LNCaP clone FGC (cell line): ENCODE results near the gene EMILIN3.

Experiments
- DNase-seq: peaks from one replicate; pipeline ENCODE4 v3.0.0-alpha.2; 2011; ENCODE audit warnings: low read depth
- H3K4me3 ChIP-seq: 2 replicates; pipeline ENCODE4 v1.5.1; 2011; ENCODE audit warnings: mild to moderate bottlenecking, low read depth, low read length, control low read depth
- TF ChIP-seq, protein P1 (sequence below): IDR thresholded peaks from 2 replicates; pipeline ENCODE4 v1.5.1; 2012; ENCODE audit warnings: mild to moderate bottlenecking; ENCODE audit not compliant: control insufficient read depth, insufficient read depth; ENCODE audit errors: extremely low read depth

EMILIN3 gene

DNA sequence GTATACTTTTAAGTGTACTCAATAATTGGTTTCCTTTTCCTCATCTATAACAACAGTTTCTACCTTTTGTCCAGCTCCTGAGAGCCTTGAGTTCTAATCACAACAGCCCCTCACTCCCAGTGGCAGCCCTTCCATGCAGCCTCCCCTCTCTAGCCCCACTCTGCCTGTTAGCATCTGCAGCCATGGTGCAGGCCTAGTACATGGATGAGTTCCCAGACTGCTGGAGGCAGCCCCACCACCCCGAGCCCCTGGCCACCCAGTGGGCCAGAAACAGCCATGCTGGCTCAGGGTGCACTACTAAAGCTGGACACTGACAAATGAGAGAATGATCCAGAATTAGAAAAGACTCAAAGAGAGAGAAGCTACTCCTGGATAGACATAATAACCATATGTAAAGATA, 35.7 kb downstream of the EMILIN3 start:
- DNase-seq: no peak
- H3K4me3 ChIP-seq: no peak overlapping the region
- TF ChIP-seq, protein P1, sequence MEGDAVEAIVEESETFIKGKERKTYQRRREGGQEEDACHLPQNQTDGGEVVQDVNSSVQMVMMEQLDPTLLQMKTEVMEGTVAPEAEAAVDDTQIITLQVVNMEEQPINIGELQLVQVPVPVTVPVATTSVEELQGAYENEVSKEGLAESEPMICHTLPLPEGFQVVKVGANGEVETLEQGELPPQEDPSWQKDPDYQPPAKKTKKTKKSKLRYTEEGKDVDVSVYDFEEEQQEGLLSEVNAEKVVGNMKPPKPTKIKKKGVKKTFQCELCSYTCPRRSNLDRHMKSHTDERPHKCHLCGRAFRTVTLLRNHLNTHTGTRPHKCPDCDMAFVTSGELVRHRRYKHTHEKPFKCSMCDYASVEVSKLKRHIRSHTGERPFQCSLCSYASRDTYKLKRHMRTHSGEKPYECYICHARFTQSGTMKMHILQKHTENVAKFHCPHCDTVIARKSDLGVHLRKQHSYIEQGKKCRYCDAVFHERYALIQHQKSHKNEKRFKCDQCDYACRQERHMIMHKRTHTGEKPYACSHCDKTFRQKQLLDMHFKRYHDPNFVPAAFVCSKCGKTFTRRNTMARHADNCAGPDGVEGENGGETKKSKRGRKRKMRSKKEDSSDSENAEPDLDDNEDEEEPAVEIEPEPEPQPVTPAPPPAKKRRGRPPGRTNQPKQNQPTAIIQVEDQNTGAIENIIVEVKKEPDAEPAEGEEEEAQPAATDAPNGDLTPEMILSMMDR: no peak

DNA sequence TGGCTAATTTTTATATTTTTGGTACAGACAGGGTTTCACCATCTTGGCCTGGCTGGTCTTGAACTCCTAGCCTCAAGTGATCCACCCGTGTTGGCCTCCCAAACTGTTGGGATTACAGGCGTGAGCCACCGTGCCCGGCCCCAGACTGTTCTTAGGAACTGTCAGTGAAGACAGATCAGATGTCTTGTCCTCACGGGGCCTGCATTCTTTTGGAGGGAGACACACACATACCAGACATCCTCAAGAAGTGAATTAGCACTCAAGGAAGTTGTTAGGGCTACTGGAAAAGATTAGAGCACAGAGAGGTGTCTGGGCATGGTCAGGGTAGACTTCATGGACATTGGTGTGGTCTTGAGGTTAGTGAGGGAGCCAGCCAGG, 36.3 kb downstream of the EMILIN3 start:
- no peak for DNase-seq
- TF ChIP-seq, protein P1: no peak

DNA sequence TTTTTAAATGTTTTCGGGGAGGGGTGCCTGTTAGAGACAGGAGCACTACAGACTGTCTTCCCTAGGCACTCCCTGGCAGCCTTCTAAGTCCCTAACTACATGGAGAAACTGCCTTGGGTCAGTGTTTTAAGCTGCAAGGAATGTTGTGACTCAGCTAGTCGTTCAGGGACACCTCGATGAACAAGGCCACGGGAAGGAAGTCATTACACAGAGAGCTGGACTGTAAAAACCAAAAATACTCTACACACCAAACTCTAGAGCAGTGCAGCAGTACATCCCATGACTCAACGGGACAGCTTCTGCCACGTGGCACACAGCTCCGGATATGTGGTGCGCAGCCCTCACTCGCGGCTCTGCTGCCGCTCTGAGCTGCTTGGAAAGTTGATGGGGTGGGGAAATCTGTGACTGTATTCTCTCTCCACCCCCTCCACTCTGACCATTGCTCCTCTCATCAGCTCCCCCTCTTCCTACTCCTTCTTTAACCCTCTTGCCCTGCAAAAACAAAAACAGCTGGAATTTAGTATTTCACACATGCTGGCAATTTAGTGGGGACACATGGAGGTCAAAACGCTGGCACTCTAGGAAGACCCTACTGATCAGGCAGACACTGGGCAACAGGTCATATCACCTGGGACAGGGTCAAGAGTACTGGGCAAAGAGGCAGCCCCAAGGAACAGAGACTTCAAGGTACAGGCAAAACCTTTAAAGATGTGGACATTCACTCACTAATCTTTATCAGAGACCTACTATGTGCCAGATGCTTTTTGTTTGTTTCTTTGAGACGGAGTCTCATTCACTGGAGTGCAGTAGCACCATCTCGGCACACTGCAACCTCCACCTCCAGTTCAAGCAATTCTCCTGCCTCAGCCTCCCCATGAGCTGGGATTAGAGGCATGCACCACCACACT, 36.9 kb downstream of the EMILIN3 start:
- H3K4me3 ChIP-seq: no peak overlapping the region
- no peak for DNase-seq
- TF ChIP-seq, protein P1: no peak

More for the DNA sequence above, 36.3 kb downstream of the EMILIN3 start:
- no peak overlapping the region for H3K4me3 ChIP-seq

DNA sequence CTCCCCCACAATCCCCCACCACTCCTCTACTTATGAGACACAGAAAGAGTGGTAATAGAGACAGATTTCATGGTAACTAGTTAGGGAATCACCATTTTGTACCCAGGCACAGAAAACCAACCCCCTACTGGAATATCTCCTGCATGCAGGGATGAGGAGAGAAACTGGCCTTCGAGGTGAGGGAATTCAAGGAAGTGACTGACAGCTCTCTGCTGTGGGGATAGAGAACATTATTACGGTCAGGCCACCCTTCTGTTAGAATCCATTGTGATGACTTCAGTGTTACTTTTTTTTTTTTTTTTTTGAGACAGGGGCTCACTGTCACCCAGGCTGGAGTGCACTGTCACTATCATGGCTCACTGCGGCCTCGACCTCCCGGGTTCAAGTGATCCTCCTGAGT, 39.4 kb downstream of the EMILIN3 start:
- no peak overlapping the region for H3K4me3 ChIP-seq
- no peak for DNase-seq
- TF ChIP-seq, protein P1: no peak

DNA sequence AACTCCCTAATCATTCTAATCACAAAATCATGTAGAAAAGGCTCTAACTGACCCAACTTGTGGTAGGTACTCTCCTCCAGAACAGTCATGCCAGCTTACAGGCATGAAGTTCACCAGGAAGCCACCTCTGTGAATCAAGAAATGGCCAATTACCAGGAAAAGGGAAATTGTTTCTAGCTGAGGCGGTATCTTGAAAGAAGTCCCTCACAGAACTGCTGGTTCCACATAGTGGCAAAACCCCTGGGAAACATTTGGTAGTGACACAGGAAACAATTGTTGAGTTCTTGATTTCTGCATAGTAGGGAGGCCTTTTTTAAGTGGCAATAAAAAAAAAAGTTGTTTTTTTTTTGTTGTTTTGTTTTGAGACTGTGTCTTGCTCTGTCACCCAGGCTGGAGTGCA, 45.6 kb downstream of the EMILIN3 start:
- DNase-seq: no peak
- H3K4me3 ChIP-seq: no peak overlapping the region
- TF ChIP-seq, protein P1: no peak

DNA sequence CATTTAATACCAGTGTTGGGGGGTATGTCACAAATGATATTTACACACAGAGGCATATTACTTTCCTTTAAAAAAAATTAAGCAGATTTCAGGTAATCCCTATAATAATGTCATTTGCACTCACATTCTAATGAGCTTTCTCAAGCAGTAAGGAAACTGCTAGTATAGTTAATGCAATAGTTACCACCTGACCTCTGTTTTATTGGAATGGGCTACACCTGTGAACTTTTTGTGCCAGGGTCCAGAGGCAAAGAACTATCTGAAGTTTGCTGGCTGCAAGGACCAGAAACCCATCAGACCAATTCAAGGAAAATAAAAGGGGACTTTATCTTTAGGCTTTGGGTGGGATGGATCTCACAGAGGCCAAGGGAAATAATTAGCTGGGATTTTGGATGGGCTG, 46.2 kb downstream of the EMILIN3 start:
- no peak for DNase-seq
- TF ChIP-seq, protein P1: no peak
- H3K4me3 ChIP-seq: no peak overlapping the region

DNA sequence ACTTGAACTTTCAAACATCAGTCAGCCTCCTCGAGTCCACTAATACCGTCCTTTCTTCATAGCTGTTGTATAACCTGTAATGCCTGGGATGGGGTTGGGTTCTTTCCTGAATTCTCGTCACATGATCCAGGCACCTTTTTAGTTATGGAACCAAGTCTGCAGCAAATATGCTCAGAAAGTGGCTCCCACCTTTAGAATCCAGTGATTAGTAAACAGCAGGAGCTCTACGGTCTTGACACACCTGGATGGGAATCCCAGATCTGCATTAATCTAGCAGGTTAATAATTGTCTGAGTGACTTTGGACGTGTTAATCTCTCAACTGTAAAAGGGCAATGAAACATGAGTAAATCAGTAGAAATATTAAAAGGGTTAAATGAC, 48.4 kb downstream of the EMILIN3 start:
- DNase-seq: no peak
- TF ChIP-seq, protein P1: no peak
- H3K4me3 ChIP-seq: peak overlapping the region; percentile 54
